GM23338 (cell line): ENCODE measurements around the gene ALDH7A1. TPM values are rescaled to one million over a fixed set of nuclear protein-coding genes. Genes with fewer than 3 reads are reported as not detected.

Experiments
- ATAC-seq: fragments of 200-7000 bp; cut with Tn5 transposase; 3 replicates; pipeline ENCODE4 v1.9.1; 2020
- DNase-seq: peaks from one replicate; pipeline ENCODE4 v3.0.0-alpha.2; 2015; ENCODE audit warnings: low spot score
- H2AFZ ChIP-seq: fragments of 200-600 bp; sonication (generic); 2 replicates; pipeline ENCODE4 v1.8.0; 2016; ENCODE audit warnings: antibody characterized with exemption, mild to moderate bottlenecking, moderate library complexity
- H3F3A ChIP-seq: fragments of 200-600 bp; sonication (generic); replicated peaks from 2 replicates; pipeline ENCODE4 v1.8.0; 2017; ENCODE audit warnings: antibody characterized with exemption, mixed run types, low read depth
- H3K27ac ChIP-seq: fragments of 200-600 bp; sonication (generic); 2 replicates; pipeline ENCODE4 v1.6.1; 2016; ENCODE audit warnings: low read depth
- H3K27me3 ChIP-seq: fragments of 200-600 bp; sonication (generic); 2 replicates; pipeline ENCODE4 v1.8.0; 2016; ENCODE audit warnings: mild to moderate bottlenecking, mixed run types, moderate library complexity; ENCODE audit not compliant: insufficient read depth
- H3K36me3 ChIP-seq: fragments of 200-600 bp; sonication (generic); 2 replicates; pipeline ENCODE4 v1.8.0; 2016; ENCODE audit warnings: mild to moderate bottlenecking; ENCODE audit not compliant: insufficient read depth
- H3K4me1 ChIP-seq: fragments of 200-600 bp; sonication (generic); 2 replicates; pipeline ENCODE4 v1.8.0; 2016; ENCODE audit warnings: mild to moderate bottlenecking, moderate library complexity; ENCODE audit not compliant: insufficient read depth
- H3K4me2 ChIP-seq: fragments of 200-600 bp; sonication (generic); 2 replicates; pipeline ENCODE4 v1.7.1; 2017; ENCODE audit warnings: mixed run types
- H3K4me3 ChIP-seq: fragments of 200-600 bp; sonication (generic); 2 replicates; pipeline ENCODE4 v1.6.1; 2016; ENCODE audit warnings: mixed run types
- H3K79me2 ChIP-seq: fragments of 200-600 bp; sonication (generic); replicated peaks from 2 replicates; pipeline ENCODE4 v1.8.0; 2017; ENCODE audit warnings: mild to moderate bottlenecking; ENCODE audit not compliant: insufficient read depth
- H3K9me2 ChIP-seq: fragments of 200-600 bp; sonication (generic); 2 replicates; pipeline ENCODE4 v1.8.0; 2017; ENCODE audit not compliant: insufficient read depth
- H4K20me1 ChIP-seq: fragments of 200-600 bp; sonication (generic); replicated peaks from 2 replicates; pipeline ENCODE4 v1.8.0; 2017; ENCODE audit warnings: mild to moderate bottlenecking; ENCODE audit not compliant: insufficient read depth
- H3K27ac Mint-ChIP-seq: 2 replicates; pipeline ENCODE4 v1.8.0; 2020; ENCODE audit warnings: inconsistent platforms, mild to moderate bottlenecking, moderate library complexity, mixed read lengths
- H3K27me3 Mint-ChIP-seq: 3 replicates; pipeline ENCODE4 v1.8.0; 2022; ENCODE audit warnings: low read depth, mild to moderate bottlenecking, moderate library complexity, mixed read lengths, inconsistent platforms; ENCODE audit not compliant: insufficient read depth, poor library complexity
- H3K36me3 Mint-ChIP-seq: 3 replicates; pipeline ENCODE4 v1.8.0; 2021; ENCODE audit warnings: low read depth, mild to moderate bottlenecking, inconsistent platforms, moderate library complexity, mixed read lengths
- H3K4me1 Mint-ChIP-seq: 3 replicates; pipeline ENCODE4 v1.8.0; 2020; ENCODE audit warnings: mild to moderate bottlenecking, inconsistent platforms, mixed read lengths
- H3K4me3 Mint-ChIP-seq: 3 replicates; pipeline ENCODE4 v1.8.0; 2021; ENCODE audit warnings: moderate library complexity, mild to moderate bottlenecking, inconsistent platforms, mixed read lengths
- H3K9me3 Mint-ChIP-seq: 3 replicates; pipeline ENCODE4 v1.8.0; 2020; ENCODE audit warnings: moderate library complexity, mild to moderate bottlenecking, inconsistent platforms, mixed read lengths
- NANOG ChIP-seq: IDR thresholded peaks from 2 replicates; pipeline ENCODE4 v1.6.1; 2016; ENCODE audit warnings: antibody characterized with exemption, borderline replicate concordance
- POLR2AphosphoS5 ChIP-seq: IDR thresholded peaks from 2 replicates; pipeline ENCODE4 v1.6.1; 2016; ENCODE audit warnings: antibody characterized with exemption, low read depth
- STAT1 ChIP-seq: IDR thresholded peaks from one replicate; pipeline ENCODE4 v1.6.1; 2016; ENCODE audit warnings: antibody characterized with exemption; ENCODE audit not compliant: unreplicated experiment
- ZNF114 ChIP-seq: fragments of 250-450 bp; sonication (Bioruptor Pico); IDR thresholded peaks from 2 replicates; pipeline ENCODE4 v1.5.0; 2020; ENCODE audit warnings: mild to moderate bottlenecking, moderate library complexity
- polyA plus RNA-seq: library from polyadenylated mRNA; unstranded; fragments of >200 nt; fragmentation: Nextera tagmentation; extraction: Ambion mirVana; gene quantifications from 2 replicates; pipeline ENCODE4 v1.2.1, GENCODE V29; 2016
- total RNA-seq: library from RNA; depleted of rRNA; stranded (reverse); fragments of >200 nt; shearing (Covaris generic); gene quantifications from 2 replicates; pipeline ENCODE4 v1.2.3, GENCODE V29; 2014
- TF ChIP-seq, protein P1 (sequence below): fragments of 250-450 bp; sonication (Bioruptor Pico); IDR thresholded peaks from 2 replicates; pipeline ENCODE4 v1.5.0; 2020; ENCODE audit warnings: mild to moderate bottlenecking, moderate library complexity
- TF ChIP-seq, protein P2 (sequence below): IDR thresholded peaks from one replicate; pipeline ENCODE4 v1.6.1; 2018; ENCODE audit warnings: antibody characterized with exemption; ENCODE audit not compliant: unreplicated experiment

Gene ALDH7A1
- total and polyA plus RNA-seq, 2 experiments from 2014 or later, result 122 to 198 TPM

DNA sequence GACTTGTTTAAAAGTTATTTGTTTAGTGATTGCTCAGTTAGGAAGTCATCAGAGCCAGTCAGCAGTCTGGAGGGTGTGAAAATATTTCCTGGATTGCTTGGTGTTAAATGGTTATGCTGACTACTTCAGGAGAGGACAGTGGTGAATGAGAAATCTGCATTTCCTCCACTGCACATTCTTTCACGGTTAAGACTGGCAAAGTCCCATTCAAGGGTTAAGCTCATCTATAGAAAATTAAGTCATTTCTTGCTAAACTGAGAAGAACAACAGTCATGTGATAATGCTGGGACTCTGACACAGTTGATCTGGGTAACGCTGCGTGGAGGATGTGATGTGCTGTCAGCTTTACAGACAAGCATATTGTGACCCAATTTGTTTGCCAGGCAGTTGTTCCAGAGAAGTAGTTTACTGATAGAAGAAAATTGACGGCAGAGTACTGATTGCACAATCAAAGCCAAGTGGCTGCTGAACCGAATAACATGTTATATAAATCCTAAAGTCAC, 91.4 kb downstream of the ALDH7A1 start (continued):
- TF ChIP-seq, protein P1, sequence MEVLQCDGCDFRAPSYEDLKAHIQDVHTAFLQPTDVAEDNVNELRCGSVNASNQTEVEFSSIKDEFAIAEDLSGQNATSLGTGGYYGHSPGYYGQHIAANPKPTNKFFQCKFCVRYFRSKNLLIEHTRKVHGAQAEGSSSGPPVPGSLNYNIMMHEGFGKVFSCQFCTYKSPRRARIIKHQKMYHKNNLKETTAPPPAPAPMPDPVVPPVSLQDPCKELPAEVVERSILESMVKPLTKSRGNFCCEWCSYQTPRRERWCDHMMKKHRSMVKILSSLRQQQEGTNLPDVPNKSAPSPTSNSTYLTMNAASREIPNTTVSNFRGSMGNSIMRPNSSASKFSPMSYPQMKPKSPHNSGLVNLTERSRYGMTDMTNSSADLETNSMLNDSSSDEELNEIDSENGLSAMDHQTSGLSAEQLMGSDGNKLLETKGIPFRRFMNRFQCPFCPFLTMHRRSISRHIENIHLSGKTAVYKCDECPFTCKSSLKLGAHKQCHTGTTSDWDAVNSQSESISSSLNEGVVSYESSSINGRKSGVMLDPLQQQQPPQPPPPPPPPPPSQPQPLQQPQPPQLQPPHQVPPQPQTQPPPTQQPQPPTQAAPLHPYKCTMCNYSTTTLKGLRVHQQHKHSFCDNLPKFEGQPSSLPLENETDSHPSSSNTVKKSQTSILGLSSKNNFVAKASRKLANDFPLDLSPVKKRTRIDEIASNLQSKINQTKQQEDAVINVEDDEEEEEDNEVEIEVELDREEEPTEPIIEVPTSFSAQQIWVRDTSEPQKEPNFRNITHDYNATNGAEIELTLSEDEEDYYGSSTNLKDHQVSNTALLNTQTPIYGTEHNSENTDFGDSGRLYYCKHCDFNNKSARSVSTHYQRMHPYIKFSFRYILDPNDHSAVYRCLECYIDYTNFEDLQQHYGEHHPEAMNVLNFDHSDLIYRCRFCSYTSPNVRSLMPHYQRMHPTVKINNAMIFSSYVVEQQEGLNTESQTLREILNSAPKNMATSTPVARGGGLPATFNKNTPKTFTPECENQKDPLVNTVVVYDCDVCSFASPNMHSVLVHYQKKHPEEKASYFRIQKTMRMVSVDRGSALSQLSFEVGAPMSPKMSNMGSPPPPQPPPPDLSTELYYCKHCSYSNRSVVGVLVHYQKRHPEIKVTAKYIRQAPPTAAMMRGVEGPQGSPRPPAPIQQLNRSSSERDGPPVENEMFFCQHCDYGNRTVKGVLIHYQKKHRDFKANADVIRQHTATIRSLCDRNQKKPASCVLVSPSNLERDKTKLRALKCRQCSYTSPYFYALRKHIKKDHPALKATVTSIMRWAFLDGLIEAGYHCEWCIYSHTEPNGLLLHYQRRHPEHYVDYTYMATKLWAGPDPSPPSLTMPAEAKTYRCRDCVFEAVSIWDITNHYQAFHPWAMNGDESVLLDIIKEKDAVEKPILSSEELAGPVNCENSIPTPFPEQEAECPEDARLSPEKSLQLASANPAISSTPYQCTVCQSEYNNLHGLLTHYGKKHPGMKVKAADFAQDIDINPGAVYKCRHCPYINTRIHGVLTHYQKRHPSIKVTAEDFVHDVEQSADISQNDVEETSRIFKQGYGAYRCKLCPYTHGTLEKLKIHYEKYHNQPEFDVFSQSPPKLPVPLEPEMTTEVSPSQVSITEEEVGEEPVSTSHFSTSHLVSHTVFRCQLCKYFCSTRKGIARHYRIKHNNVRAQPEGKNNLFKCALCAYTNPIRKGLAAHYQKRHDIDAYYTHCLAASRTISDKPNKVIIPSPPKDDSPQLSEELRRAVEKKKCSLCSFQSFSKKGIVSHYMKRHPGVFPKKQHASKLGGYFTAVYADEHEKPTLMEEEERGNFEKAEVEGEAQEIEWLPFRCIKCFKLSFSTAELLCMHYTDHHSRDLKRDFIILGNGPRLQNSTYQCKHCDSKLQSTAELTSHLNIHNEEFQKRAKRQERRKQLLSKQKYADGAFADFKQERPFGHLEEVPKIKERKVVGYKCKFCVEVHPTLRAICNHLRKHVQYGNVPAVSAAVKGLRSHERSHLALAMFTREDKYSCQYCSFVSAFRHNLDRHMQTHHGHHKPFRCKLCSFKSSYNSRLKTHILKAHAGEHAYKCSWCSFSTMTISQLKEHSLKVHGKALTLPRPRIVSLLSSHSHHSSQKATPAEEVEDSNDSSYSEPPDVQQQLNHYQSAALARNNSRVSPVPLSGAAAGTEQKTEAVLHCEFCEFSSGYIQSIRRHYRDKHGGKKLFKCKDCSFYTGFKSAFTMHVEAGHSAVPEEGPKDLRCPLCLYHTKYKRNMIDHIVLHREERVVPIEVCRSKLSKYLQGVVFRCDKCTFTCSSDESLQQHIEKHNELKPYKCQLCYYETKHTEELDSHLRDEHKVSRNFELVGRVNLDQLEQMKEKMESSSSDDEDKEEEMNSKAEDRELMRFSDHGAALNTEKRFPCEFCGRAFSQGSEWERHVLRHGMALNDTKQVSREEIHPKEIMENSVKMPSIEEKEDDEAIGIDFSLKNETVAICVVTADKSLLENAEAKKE (CRISPR knock-in tag), result no peak
- TF ChIP-seq POLR2AphosphoS5, result no peak

DNA sequence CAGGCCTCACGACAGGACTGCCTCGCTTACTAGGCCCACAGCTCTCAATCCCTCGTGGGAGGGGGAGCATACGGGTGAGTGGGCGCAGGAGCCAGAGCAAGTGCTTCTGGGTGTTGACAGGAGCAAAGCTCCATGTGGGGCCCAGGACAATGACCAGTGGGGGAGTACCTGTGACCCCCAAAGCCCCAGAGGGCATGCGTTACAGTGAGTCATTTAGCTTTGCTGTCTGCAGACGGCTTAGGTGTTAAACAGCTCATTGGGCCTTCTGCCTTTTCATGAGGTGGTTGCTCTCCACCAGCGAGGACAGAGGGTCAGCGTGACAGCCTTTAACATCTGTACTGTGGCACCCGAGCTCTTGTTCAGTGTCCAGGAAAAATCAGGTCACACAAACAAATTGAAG, 93.6 kb downstream of the ALDH7A1 start:
- DNase-seq, result no peak
- peak overlapping the region; percentile 59; the same call in 1 of the 2 replicates for H2AFZ ChIP-seq
- TF ChIP-seq ZNF114 (CRISPR knock-in tag), result no peak
- TF ChIP-seq, protein P1 (CRISPR knock-in tag), result no peak
- TF ChIP-seq NANOG, result no peak
- TF ChIP-seq, protein P2, sequence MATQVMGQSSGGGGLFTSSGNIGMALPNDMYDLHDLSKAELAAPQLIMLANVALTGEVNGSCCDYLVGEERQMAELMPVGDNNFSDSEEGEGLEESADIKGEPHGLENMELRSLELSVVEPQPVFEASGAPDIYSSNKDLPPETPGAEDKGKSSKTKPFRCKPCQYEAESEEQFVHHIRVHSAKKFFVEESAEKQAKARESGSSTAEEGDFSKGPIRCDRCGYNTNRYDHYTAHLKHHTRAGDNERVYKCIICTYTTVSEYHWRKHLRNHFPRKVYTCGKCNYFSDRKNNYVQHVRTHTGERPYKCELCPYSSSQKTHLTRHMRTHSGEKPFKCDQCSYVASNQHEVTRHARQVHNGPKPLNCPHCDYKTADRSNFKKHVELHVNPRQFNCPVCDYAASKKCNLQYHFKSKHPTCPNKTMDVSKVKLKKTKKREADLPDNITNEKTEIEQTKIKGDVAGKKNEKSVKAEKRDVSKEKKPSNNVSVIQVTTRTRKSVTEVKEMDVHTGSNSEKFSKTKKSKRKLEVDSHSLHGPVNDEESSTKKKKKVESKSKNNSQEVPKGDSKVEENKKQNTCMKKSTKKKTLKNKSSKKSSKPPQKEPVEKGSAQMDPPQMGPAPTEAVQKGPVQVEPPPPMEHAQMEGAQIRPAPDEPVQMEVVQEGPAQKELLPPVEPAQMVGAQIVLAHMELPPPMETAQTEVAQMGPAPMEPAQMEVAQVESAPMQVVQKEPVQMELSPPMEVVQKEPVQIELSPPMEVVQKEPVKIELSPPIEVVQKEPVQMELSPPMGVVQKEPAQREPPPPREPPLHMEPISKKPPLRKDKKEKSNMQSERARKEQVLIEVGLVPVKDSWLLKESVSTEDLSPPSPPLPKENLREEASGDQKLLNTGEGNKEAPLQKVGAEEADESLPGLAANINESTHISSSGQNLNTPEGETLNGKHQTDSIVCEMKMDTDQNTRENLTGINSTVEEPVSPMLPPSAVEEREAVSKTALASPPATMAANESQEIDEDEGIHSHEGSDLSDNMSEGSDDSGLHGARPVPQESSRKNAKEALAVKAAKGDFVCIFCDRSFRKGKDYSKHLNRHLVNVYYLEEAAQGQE, result no peak
- TF ChIP-seq STAT1, result no peak

More for the DNA sequence above, 93.6 kb downstream of the ALDH7A1 start:
- H3K36me3 Mint-ChIP-seq, result no peaks in the 10 kb centered on the region
- no peak overlapping the region for H3K27ac Mint-ChIP-seq
- H3K9me3 Mint-ChIP-seq, result no peaks in the 10 kb centered on the region
- Histone ChIP-seq H4K20me1 (no peaks in the 10 kb centered on the region), H3F3A (no peaks in the 10 kb centered on the region), H3K36me3 (no peaks in the 10 kb centered on the region), H3K27ac (no peak overlapping the region), H3K4me1 (no peaks in the 10 kb centered on the region), H3K4me2 (no peak overlapping the region), H3K27me3 (no peaks in the 10 kb centered on the region), H3K79me2 (no peaks in the 10 kb centered on the region), H3K4me3 (no peak overlapping the region), H3K9me2 (no peaks in the 10 kb centered on the region)
- peaks cover 7% of the 10 kb centered on the region; the same call in 2 of the 3 replicates for H3K4me1 Mint-ChIP-seq
- no peak for ATAC-seq
- H3K27me3 Mint-ChIP-seq, result peaks cover 3% of the 10 kb centered on the region
- no peak overlapping the region for H3K4me3 Mint-ChIP-seq
